Activated CD8-positive, alpha-beta memory T cell treated with anti-CD3 and anti-CD28 coated beads for 48 hours (primary cell): ENCODE data around the gene IL1RAPL1.

Experiments
- DNase-seq, 3 experiments: peaks; one replicate each; pipeline ENCODE4 v3.0.0-alpha.2; 2020; ENCODE audit warnings: low read depth in 2 of 3, low spot score in 2 of 3

IL1RAPL1 gene

DNA sequence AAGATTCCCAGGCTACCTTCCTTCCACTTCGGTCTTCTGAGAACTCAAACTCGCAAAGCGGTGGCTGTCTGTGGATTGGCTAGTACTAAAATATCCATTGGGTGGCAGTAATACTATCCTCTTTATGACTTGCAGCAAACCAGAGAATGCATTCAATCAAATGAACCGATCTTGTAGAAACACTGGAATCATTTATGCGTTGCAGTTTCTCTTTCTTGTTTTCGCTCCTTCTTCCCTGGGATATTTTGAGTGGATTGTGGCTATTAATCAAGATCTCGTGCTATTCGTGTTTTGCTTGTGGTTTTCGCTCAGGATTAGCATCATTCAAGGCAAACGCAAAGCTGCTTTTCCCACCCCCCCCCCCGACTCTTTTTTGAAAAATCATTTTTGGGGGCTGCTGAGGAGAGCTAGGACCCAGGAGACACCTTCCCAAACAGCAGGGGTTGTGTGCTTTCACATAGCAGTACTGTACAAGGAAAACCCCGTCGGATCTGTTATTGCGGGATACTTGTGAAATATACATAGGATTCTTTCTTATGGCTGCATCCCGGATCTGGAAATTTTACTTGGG, at the start of gene IL1RAPL1:
Gene IL1RAPL1, plus strand, starts transcription at position 466 of the 571 bp plus-strand sequence.
- DNase-seq = no peak

- DNase-seq = no peak
Measured at GRCh38 chrX:28542791-28543190, 44.5 kb upstream of the IL1RAPL1 start.

DNA sequence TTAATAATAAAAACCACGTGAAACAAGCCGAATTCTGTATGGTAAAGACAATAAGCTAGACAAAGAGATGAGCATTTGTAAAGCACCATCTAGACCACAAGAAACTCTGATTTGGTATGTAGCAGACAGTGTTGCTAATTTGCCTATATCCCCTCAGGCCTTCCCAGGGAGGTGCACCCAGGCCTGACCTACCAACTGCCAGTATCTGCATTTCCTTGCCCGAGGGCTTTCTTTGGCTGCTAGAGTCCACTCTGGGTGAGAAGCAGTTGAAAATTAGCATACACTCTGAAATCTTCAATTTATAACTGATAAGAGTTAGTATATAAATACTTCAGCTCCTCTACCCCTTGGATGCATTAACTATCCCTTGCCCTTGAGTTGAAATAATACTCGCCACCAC, 37.4 kb upstream of the IL1RAPL1 start:
- DNase-seq = no peak

GRCh38 chrX:28550331-28550872, 36.8 kb upstream of the IL1RAPL1 start:
- no peak for DNase-seq

GRCh38 chrX:28552322-28552721, 34.9 kb upstream of the IL1RAPL1 start:
- no peak for DNase-seq

- no peak for DNase-seq
Measured at GRCh38 chrX:28552882-28553829, 34.1 kb upstream of the IL1RAPL1 start.

DNA sequence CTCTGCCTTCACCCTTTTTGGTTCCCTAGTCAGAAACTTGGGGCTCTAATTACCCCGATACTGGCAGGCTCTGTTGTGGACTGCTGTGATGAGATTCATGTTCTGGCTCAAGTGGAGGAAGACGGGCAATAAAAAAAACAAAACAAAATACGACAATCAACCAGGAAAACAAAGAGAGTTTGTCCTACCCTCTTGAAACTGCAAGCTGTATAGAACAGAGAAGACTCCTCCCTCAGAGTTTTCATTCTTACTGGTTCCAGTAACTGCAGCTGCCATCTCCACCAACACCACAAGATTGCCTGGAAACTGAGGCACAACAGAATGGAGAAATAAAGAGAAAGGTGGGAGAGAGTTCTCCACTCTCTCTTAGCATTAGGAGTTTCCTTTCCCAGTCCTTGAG, 11.1 kb upstream of the IL1RAPL1 start:
- DNase-seq = no peak

GRCh38 chrX:28581522-28581921, 5.7 kb upstream of the IL1RAPL1 start:
- DNase-seq = no peak

GRCh38 chrX:28582511-28582910, 4.7 kb upstream of the IL1RAPL1 start:
- DNase-seq = no peak

- DNase-seq = no peak
Measured at GRCh38 chrX:28584025-28584424, 3.2 kb upstream of the IL1RAPL1 start.

- DNase-seq = no peak
Measured at GRCh38 chrX:28585767-28586166, 1.5 kb upstream of the IL1RAPL1 start.

DNA sequence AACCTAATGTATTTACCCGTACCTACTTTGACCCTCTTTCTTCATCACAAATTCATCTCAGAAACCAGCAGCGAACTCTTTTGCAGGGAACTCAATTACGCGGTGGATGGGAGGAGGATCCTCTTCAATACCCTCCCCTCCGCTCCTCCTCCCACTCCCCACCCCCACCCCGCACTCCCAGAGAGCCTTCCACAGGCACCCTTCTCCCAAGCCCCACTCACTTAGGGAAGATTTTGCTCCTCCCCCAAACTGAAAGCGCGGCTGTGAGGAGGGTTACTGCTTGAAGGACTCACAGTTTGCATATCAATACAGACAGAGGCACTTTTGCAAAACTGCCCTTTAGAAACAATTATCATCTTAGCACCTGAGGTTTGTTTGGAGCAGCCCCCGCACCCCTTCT, 960 bp upstream of the IL1RAPL1 start:
- DNase-seq = no peak

DNA sequence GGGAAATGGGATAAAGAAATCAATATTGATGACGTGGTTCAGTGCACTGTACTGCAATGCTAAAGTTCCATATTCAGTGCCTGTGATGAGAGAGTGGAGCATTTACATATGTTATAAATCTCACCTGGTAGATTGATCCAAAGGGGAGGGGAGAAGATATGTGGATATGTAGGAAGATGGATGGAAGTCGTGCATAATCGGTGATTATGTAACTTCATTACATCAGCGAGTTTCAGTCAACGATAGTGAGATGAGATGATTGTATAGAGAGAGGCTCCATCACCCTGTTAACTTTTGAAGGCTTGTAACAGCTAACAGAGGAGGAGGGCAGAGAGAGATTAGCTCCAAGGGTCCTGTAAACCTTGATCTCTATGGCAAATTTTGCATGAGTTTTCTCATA, 1.8 kb downstream of the IL1RAPL1 start:
- no peak for DNase-seq

GRCh38 chrX:28590396-28590795, 3.1 kb downstream of the IL1RAPL1 start:
- DNase-seq = no peak

DNA sequence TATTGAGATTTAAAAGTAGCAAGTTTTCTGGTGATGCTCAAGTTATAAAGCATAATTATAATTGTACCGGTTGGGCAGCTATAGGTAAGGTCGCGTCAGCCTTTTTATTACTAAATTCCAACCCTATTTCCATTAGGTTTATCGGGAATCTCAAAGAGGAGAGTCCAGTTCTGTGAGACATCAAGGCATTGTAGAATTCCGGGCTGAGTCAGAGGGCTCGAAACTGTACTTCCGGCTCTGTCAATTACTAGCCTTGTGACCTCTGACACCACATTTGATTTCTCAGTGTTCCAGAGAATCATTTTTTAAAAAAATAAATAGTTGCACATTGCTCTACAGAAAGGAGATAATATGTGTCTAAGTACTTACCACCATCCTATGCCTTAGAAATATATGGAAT, 4.3 kb downstream of the IL1RAPL1 start:
- DNase-seq = no peak

GRCh38 chrX:28595346-28595745, 8.1 kb downstream of the IL1RAPL1 start:
- no peak for DNase-seq

DNA sequence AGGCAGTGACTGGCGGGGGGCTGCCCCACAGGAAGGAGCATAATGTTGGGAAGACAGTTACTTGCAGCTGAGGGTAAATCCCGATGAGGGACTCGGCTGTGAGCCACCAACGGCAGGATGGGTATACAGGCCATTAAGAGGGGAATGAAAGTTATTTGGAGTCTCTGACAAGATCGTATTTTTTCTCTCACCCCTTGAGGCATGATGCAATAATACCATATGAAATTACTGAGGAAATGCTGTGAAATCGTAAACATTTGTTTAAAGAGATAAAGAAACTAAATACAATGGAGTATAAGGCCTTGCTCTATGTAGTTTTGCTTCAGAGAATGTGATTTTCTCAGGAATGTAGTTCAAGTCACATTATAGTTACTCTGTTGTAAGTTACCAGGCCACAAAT, 12.7 kb downstream of the IL1RAPL1 start:
- DNase-seq = no peak

GRCh38 chrX:28609003-28609402, 21.8 kb downstream of the IL1RAPL1 start:
- DNase-seq = no peak

GRCh38 chrX:28609917-28610613, 22.8 kb downstream of the IL1RAPL1 start:
- DNase-seq = no peak

- no peak for DNase-seq
Measured at GRCh38 chrX:28610746-28611145, 23.5 kb downstream of the IL1RAPL1 start.

DNA sequence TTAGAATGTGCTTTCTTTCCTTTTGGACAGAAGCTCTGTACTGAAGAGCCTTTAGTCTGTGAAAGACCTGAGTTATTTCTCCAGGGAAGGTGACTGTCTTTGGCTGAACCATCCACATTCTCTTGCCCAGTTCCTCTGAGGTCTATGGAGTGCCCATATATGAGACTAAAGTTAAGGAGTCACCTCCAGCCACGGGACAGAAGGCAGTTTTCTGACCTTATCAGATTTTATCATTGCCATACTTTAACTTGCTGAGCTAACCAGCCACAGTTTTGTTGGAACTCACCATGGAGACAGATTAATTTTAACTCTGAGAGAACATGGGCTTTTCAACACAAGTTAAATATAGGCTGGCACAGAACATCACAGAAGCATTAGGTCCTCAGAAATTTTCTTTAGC, 26.3 kb downstream of the IL1RAPL1 start:
- no peak for DNase-seq

DNA sequence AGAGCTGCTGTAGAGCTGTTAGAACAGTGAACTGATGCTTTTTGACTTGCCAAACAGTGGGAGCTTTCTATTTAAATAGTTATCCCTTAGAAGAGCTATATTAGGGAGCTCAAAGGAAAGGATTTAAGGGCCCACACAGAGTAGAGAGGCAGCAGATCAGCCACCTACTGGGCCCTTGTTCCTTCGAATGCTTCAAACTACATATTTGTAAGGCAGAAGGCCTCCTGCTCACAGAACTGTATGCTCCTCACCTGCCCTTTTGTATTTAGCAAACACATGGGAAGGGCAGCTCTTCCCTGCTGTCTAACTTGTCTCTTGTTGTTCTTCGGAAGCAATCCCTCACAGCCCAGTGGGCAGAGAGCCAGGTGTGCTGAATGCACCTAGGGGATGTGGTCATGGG, 38.0 kb downstream of the IL1RAPL1 start:
- no peak for DNase-seq
